Right lobe of liver (tissue), 4 donors: ENCODE measurements around the gene EXOC2.

Experiments
- CTCF ChIP-seq, 4 donors: fragments of 200-600 bp in 3 of 4; fragments of 450-650 bp in 1 of 4; IDR thresholded peaks; one replicate each; pipeline versions ENCODE4 v1.5.1 to v1.8.0; 2016 to 2022; ENCODE audit warnings: antibody characterized with exemption in 4 of 4, mild to moderate bottlenecking in 2 of 4
- POLR2A ChIP-seq: fragments of 450-650 bp; IDR thresholded peaks from one replicate; pipeline ENCODE4 v1.6.1; 2017; ENCODE audit warnings: antibody characterized with exemption, mild to moderate bottlenecking
- donor health status: DM: no; HTN: no; CAD: no.
- donor health status: DM: no; HTN: no; CAD: no.
- donor health status: DM: no; HTN: yes; CAD: no.

DNA sequence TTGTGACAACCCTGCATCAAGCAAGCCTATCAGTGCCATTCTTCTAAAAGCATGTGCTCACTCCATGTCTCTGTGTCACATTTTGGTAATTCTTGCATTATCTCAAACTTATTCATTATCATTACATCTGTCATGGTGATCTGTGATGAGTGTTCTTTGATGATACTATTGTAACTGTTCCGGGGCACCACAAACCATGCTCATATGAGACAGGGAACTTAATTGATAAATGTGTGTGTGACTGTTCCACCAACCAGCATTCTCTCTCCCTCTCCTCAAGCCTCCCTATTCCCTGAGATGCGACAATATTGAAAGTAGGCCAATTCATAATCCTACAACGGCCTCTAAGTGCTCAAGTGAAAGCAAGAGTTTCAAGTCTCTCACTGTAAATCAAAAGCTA is 40.1 kb downstream of the EXOC2 start:
- TF ChIP-seq CTCF (IDR thresholded peaks at IDR 0.05) (no peak), POLR2A (no peak)
